Panc1 (cell line): ENCODE results near the gene ARFIP1.

Source experiments
- POLR2AphosphoS5 ChIP-seq: IDR thresholded peaks from 2 replicates; pipeline ENCODE4 v1.6.1; 2012; ENCODE audit warnings: mild to moderate bottlenecking, low read depth, low read length, moderate library complexity
- SIN3A ChIP-seq: IDR thresholded peaks from 2 replicates; pipeline ENCODE4 v1.6.1; 2012; ENCODE audit warnings: low read depth, mild to moderate bottlenecking, low read length, moderate library complexity, borderline replicate concordance; ENCODE audit not compliant: insufficient read depth
- TF ChIP-seq, protein P1 (sequence below): fragments of 450-650 bp; IDR thresholded peaks from 2 replicates; pipeline ENCODE4 v1.5.1; 2017; ENCODE audit warnings: mild to moderate bottlenecking

DNA sequence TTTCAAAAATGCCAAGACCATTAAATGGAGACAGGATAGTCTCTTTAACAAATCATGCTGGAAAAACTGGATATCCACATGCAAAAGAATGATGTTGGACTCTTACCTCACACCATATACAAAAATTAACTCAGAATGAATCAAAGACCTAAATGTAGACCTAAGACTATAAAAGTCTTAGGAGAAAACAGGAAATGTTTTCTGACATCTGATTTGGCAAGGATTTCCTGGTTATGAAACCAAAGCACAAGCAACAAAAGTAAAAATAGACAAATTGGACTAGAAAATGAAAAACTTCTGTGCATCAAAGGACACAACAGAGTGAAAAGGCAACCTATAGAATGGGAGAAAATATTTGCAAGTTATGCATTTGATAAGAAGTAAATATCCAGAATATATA, 37.6 kb downstream of the ARFIP1 start:
- TF ChIP-seq, protein P1, sequence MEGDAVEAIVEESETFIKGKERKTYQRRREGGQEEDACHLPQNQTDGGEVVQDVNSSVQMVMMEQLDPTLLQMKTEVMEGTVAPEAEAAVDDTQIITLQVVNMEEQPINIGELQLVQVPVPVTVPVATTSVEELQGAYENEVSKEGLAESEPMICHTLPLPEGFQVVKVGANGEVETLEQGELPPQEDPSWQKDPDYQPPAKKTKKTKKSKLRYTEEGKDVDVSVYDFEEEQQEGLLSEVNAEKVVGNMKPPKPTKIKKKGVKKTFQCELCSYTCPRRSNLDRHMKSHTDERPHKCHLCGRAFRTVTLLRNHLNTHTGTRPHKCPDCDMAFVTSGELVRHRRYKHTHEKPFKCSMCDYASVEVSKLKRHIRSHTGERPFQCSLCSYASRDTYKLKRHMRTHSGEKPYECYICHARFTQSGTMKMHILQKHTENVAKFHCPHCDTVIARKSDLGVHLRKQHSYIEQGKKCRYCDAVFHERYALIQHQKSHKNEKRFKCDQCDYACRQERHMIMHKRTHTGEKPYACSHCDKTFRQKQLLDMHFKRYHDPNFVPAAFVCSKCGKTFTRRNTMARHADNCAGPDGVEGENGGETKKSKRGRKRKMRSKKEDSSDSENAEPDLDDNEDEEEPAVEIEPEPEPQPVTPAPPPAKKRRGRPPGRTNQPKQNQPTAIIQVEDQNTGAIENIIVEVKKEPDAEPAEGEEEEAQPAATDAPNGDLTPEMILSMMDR, result no peak
- no peak for TF ChIP-seq POLR2AphosphoS5
- no peak for TF ChIP-seq SIN3A
